ENCODE measurements around the gene IP6K3.

Gene IP6K3

DNA sequence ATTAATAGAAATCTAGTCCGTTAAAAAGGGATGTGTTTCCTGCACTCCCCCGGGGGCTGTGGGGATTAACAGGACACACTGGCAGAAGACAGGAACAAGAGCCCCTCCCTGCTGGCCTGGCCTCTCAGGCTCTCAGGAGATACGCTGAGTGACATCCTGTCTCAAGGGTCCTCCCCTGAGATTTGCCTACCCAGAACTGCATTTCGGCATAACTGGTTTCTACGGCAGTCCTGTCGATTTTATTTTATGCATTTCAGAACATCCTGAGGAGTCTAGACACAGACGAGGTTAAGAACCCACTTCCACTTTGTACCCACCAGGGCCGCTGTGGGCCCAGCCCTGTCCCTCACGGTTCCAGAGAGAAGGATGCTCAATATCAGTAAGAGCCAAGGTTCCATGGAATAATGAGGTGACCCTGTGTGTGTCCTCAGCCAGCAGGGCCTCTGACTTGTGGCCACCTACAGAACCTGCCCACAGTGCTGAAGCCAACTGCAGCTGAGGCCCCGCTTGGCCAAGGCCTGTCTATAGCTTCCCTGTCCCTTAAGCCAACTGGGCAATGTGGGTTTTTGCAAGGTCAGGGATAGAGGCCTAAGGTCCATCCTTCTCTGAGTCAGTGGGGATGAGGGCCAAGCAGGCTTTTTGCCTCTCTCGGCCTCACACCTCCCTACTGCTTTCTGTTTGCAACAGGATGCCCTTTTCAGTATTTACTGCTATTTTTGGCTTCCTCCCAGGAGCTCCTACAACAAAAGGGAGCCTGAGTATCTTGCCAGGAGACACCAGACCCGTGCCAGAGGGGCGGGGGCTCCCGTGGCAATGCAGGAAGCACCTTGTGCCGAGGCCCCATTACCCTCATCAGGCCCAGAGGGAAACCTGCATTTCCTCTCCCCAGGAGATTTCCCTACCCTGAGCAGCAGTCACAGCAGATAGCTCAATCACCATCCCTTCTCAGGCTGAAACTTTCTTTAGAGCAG is 49.9 kb downstream of the IP6K3 start:
- peak; percentile 62 for DNase-seq (ENCODE audit: low read depth, low spot score)
- no peak overlapping the region for H3K4me3 ChIP-seq (ENCODE audit: low read length)

DNA sequence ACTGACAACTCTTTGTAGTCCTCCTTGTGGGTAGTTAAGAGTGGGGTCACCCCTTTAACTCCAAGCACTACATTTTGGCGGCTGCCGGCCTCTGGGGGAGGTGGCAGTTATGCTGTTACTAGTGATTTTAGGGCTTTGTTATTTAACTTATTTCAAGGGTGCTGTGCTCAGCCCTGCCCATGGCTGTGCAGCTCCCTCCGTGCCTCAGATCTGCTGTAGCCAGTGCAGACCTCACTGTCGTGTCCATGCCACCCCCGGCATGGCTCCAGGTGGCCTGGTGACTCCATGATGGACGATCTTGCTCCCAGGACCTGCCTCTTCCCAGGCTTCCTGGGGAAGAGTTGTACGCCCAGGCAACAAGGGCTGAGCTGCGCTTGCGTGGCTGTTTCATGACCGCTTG is 50.6 kb downstream of the IP6K3 start:
- no peak overlapping the region for H3K4me3 ChIP-seq (ENCODE audit: low read length)
- DNase-seq (ENCODE audit: low read depth, low spot score) = no peak

DNA sequence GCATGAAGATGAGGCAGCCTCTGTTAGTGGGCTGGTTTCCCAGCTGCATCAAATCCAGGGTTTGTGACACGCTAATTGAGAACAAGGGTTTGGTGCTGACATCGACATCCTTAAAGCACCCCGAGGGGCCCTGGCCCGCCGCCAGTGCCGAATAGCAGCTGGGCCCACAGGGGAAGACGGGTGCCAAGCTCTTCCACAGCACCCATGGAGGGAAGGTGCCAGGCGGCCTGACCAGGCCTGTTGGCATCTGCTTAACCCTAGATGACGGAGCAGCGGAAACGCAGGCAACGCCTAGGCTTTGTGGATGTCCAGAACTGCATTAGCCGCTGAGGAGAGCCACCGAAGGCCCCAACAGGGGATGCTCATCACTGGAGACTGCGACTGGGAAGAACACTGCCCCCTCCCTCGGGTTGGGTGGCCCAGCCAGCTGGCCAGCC is 51.2 kb downstream of the IP6K3 start:
- no peak for DNase-seq (ENCODE audit: low read depth, low spot score)
- no peak overlapping the region for H3K4me3 ChIP-seq (ENCODE audit: low read length)

DNA sequence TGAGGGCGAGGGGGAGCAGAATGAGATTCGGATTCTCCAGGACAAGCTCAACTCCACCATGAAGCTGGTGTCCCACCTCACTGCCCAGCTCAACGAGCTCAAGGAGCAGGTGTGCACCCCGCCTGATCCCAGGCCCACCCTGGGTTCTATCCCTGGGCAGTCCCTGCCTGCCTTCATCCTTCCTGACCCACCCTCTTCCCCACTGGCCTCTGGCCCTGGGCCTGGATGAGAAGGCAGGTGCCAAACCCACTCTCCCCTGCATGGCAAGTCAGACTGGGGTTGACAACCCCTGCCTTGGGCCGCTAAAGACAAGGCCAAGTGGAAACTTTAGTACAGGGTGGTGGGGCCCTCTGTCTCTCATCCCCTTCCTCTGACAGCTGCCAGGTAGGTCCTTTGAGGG is 51.7 kb downstream of the IP6K3 start:
- no peak overlapping the region for H3K4me3 ChIP-seq (ENCODE audit: low read length)
- no peak for DNase-seq (ENCODE audit: low read depth, low spot score)

DNA sequence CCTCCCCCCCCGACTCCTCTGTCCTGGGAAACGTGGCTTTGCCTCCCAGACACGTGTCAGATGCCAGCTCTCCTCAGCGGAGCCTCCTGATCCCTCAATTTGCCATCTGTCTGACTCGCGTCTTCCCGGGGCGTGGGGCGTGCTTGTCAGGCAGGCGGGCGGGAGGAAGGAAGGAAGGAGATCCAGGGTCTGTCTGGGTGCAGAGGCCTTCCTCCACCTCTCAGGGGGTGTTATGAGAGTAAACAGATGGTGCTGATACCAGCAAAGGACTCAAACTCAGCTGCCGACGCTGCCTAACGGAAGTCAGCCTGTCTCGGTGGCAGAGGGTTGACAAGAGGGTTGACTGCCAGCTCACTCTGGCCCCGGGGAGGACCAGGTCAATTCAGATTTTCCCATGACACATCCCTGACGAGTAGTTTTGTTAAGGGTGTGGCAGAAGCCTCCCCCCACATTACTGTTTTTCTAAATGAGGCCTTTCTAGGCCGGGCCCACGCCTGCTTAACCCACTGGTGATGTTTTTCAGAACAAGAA is 52.2 kb downstream of the IP6K3 start:
- DNase-seq (ENCODE audit: low read depth, low spot score) = no peak
- H3K4me3 ChIP-seq (ENCODE audit: low read length) = no peak overlapping the region

DNA sequence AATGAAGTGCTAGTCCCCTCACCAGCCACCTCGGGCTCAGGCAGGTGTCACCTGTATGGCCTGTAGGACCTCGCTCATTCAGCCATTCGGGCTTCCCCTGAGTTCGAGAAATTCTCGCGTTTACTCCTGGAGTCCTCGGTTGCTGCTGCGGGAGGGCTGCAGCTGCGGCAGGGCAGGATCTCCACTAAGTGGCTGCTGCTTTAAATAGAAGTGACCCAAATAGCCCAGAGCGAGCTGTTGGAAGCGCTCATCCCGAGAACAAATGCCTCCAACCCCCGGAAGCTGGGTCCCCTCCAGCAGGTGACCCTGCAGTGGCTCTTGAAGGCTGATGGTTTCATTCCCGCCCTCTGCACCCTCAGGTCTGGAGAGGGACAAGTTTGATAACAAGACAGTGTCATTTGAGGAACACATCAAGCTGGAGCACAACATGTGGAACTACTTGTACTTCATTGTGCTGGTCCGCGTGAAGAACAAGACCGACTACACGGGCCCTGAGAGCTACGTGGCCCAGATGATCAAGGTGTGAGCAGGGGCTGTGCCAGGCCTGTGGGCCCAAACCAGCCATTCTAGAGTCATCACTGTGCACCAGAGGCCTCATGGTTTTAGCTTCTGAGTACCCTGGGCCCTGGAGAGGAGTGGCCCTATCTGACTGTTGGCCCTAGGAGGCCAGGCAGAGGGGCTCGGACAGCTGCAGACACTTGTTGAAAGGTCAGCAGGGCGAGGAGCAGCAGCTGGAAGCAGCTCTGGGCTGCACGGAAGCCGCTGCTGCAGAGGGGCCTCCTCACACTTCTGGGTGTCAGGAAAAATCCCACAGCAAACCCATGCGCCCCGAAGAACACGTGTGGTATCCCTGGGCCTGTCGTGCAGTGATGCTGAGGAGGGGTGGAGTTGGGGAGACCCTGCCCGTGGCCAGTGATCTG is 53.3 kb downstream of the IP6K3 start:
- DNase-seq (ENCODE audit: low read depth, low spot score) = no peak
- no peak overlapping the region for H3K4me3 ChIP-seq (ENCODE audit: low read length)

DNA sequence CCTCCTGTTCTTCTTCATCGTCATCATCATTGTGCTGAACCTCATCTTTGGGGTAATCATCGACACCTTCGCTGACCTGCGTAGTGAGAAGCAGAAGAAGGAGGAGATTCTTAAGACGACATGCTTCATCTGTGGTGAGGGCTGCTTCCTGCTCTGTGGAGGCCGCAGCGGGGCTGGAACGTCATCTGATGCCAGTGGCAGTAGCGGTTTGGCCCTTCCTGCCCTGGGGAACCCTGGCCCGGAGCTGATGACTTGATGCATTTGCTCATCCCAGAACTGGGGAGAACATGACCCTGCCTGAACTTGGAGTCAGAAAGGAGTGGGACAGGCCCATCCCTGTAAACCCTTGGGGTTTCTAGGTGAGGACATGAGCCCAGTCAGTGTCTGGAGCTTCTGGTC is 53.9 kb downstream of the IP6K3 start:
- no peak for DNase-seq (ENCODE audit: low read depth, low spot score)
- no peak overlapping the region for H3K4me3 ChIP-seq (ENCODE audit: low read length)

DNA sequence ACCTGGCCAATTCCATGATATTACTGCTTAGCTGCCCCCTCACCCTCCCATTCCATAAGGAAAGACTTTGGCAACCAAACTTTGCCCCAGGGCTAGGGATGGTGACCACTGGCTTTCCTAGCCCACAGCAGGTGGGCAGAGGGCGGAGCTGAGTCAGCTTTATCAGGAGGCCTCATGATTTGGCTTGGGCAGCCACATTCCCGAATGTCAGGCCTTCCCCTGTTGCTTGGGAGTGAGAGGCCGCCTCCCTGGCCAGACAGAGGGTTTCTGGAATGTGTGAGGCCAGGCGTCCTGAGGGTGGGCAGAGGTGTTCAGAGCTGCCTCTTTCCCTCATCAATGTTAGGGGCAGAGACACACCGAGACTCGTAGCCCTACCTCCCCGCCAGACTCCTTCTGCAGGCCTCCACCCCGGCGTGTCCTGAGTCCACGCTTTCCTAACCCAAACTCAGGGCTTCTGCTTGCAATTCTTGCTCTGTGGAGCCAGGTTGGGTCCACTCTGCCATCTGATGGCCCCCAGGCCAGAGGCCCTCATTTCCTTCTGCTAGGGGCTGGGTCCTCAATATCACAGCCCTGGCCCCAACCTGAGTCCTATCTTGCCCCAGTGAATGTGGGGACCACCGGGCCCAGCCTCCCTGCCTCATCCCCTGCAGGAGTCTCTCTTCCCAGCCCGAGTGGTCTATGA is 54.5 kb downstream of the IP6K3 start:
- H3K4me3 ChIP-seq (ENCODE audit: low read length) = no peak overlapping the region
- DNase-seq (ENCODE audit: low read depth, low spot score) = no peak

DNA sequence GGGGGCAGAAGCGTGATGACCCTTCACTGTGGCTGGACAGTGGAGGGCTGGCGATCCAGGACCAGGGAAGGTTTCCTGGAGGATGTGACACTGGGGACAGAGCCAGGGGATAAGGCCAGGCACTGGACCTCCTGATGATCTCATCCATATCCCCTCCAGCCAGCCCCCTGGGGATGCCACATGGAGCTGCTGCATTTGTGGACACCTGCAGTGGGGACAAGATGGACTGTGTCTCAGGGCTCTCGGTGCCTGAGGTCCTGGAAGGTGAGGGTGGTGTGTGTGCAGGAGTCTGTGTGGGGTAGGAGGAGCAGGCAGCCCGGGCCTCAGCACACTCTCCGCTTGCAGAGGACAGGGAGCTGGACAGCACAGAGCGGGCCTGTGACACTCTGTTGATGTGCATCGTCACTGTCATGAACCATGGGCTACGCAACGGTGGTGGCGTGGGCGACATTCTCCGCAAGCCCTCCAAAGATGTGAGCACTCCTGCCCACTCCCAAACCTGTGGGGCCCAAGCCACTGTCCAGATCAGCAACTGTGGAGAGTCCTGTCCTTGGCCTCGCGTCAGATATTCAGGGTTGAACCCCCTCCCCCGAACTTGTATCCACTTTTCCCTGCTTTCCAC is 55.1 kb downstream of the IP6K3 start:
- no peak overlapping the region for H3K4me3 ChIP-seq (ENCODE audit: low read length)
- DNase-seq (ENCODE audit: low read depth, low spot score) = no peak

DNA sequence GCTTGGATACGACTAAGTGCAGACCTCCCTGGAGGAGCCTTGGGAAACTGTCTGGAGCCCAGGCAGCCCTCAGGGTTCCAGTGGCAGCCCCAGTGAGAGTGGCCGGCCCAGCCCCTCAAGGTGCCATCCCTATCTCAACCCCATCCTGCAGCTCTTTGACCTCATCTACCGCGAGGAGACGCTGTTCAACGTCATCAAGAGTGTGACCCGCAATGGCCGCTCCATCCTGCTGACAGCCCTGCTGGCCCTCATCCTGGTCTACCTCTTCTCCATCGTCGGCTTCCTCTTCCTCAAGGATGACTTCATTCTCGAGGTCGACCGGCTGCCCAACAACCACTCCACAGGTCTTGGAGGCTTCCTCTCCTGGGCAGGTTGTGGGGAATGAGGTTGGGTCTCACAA is 55.9 kb downstream of the IP6K3 start:
- no peak for DNase-seq (ENCODE audit: low read depth, low spot score)
- no peak overlapping the region for H3K4me3 ChIP-seq (ENCODE audit: low read length)

DNA sequence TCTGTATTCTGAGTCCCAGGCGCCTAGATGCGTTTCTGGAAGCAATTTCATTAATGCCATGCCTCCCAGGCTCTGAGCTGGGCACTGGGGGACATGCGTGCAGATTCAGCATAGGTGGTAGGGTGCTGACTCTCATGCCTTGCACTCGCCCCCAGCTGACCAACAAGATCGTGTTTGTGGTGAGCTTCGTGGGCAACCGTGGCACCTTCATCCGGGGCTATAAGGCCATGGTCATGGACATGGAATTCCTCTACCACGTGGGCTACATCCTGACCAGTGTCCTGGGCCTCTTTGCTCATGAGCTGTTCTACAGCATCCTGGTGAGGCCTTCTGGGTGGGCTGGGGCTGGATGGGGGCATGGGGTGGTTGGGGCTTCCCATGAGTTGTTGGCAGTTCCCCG is 56.8 kb downstream of the IP6K3 start:
- DNase-seq (ENCODE audit: low read depth, low spot score) = no peak
- H3K4me3 ChIP-seq (ENCODE audit: low read length) = no peak overlapping the region

DNA sequence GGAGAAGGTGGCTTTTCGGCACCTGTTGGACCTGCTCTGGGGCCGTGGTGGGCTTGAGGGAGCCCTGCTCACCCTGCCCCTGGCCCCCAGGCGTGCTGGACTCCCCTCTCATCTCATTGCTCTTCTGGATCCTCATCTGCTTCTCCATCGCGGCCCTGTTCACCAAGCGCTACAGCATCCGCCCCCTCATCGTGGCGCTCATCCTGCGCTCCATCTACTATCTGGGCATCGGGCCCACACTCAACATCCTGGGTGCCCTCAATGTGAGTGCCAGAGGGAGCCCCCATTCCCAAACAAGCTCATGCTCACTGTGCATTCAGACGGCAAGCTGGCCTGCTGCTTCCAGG is 57.6 kb downstream of the IP6K3 start:
- no peak for DNase-seq (ENCODE audit: low read depth, low spot score)
- no peak overlapping the region for H3K4me3 ChIP-seq (ENCODE audit: low read length)

DNA sequence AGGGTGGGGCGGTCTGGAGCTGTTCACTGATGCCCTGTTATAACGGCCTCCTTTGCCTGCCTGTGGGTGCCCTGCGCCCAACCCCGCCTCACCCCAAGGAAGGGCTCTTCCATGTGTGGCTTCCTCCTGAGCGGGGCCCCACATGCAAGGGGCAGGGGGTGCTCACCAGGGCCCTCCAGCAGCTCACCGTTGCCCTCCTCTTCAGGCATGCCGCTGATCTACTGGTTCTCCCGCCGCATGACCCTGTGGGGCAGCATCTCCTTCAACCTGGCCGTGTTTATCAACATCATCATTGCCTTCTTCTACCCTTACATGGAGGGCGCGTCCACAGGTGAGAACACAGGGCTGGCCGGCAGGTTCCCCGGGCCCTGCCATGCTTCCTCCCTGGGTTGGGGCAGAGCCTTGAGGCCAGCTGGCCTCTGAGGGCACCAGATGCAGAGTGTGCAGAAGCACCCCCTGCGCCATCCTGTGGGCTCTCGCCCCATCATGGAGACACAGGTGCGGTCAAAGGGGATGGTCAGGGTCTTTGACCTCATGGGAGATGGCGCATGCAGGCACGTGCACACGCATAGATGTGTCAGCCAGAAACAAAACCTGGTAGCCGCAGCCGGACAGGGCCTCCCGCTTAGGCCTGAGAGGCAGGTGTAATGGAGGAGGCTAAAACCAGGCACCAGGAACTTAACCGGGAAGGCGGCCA is 58.1 kb downstream of the IP6K3 start:
- H3K4me3 ChIP-seq (ENCODE audit: low read length) = no peak overlapping the region
- DNase-seq (ENCODE audit: low read depth, low spot score) = no peak

DNA sequence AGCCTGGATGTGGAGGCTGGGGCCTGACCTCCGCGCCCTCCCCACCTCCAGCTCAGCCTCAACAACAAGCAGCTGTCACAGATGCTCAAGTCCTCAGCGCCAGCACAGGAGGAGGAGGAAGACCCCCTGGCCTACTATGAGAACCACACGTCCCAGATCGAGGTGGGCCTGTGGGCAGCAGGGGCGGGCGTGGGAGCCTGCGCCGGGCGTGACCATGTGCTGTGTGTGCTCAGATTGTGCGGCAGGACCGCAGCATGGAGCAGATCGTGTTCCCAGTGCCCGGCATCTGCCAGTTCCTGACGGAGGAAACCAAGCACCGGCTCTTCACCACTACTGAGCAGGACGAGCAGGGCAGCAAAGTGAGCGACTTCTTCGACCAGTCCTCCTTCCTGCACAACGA is 58.7 kb downstream of the IP6K3 start:
- H3K4me3 ChIP-seq (ENCODE audit: low read length) = no peak overlapping the region
- no peak for DNase-seq (ENCODE audit: low read depth, low spot score)

DNA sequence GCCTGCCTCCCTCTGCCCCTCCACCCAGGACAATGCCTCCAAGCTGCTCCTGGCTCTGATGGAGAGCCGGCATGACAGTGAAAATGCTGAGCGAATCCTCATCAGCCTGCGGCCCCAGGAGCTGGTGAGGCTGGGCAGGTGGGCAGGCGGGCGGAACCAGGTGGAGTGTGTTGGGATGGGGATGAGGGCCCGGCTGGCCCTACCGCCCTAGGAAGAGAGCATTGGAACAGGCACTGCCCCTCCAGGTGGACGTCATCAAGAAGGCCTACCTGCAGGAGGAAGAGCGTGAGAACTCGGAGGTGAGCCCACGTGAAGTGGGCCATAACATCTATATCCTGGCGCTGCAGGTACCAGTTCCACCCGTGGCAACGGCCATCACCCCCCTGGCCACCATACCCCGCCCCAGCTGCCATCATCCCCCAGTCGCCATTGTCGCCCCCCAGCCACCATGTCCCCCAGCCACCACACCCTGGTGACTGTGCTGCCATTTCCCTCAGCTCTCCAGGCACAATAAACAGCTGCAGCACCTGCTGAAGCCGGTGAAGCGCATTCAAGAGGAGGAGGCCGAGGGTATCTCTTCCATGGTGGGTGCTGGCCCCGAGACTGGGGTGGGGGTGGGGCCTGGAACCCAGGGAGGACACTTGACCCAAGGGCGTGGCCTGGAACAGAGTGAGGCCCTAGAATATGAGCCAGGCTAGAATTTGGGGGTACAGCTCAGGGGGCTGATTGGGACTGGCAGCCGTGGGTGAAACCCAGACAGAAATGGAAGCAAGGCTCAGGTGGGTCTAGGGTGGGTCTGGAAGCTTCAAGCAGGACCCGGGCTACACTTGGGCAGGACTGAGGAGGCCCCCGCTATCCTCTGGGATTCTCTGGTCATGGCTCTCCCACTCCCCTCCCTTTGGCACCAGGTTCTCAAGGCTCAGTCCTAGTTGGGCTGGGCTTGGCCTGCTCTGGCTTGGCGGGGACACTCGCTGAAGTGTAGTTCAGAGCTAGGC is 59.4 kb downstream of the IP6K3 start:
- H3K4me3 ChIP-seq (ENCODE audit: low read length) = no peak overlapping the region
- no peak for DNase-seq (ENCODE audit: low read depth, low spot score)

DNA sequence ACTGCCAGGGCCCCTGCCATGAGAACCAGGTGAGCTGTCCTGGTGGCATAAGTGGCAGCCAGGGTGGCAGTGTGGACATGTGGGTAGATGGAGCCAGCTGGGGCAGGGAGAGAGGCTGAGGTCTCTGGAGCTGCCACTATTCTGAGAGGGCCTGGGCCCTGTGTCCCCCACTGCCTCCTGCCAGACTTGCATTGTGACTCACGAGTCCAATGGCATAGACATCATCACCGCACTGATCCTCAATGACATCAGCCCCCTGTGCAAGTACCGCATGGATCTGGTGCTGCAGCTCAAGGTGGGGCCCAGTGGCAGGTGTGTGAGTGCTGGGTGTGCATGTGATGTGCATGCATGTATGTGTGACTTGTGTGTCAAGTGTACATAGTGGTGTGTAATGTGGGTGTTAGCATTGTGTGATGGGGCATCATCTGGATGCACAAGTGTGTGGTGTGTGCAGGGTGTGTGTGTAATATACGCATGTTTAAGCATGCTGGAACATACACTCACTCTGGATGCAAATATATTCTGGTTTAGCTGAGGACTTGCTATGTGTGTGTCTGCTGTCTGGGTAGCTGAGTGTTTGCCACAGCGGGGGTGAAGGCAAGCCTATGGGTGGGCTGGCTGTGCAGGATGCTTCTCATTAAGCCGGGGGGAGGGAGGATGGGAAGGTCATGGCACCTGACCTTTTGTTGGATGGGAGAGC is 60.3 kb downstream of the IP6K3 start:
- no peak for DNase-seq (ENCODE audit: low read depth, low spot score)
- H3K4me3 ChIP-seq (ENCODE audit: low read length) = no peak overlapping the region
